ENCODE measurements around the gene PDLIM1.

- TF ChIP-seq CTCF (IDR thresholded peaks at IDR 0.05) (no peak), POLR2A (IDR thresholded peaks at IDR 0.05) (no peak)
Observed at GRCh38 chr10:95277201-95277570, 13.6 kb downstream of the PDLIM1 start.

Measured in tibial nerve (tissue), 3 donors.